Kidney (tissue), 14 donors: Measurements from ENCODE around the gene GABBR2. TPM values are rescaled to one million over a fixed set of nuclear protein-coding genes. Genes with fewer than 3 reads are reported as not detected.

Source experiments
- DNase-seq, 5 donors: peaks; one replicate each; pipeline ENCODE4 v3.0.0-alpha.2; 2013 to 2020
- FAIRE-seq: peaks from 2 replicates; lab custom pipeline; 2012; peaks lifted over from hg19 to GRCh38; lab: Jason Lieb, UNC
- H3K27ac ChIP-seq, 2 donors: one replicate each; pipeline ENCODE4 v1.7.0; 2013; ENCODE audit warnings: low read depth in 2 of 2, low read length in 2 of 2, inconsistent platforms in 1 of 2
- H3K27me3 ChIP-seq: one replicate; pipeline ENCODE4 v1.7.1; 2013; ENCODE audit warnings: low read length, inconsistent platforms; ENCODE audit not compliant: control insufficient read depth, insufficient read depth
- H3K36me3 ChIP-seq, 3 donors: one replicate each; pipeline versions ENCODE4 v1.7.0 to v1.7.1; 2013; ENCODE audit warnings: low read length in 3 of 3, control low read depth in 1 of 3, inconsistent platforms in 1 of 3; ENCODE audit not compliant: insufficient read depth in 3 of 3, control insufficient read depth in 2 of 3
- H3K4me1 ChIP-seq, 3 donors: one replicate each; pipeline versions ENCODE4 v1.7.0 to v1.7.1; 2013; ENCODE audit warnings: low read length in 3 of 3, inconsistent platforms in 1 of 3, low read depth in 1 of 3; ENCODE audit not compliant: control insufficient read depth in 2 of 3, insufficient read depth in 2 of 3
- H3K4me3 ChIP-seq, 3 donors: one replicate each; pipeline versions ENCODE4 v1.7.0 to v1.8.1; 2013; ENCODE audit warnings: low read length in 3 of 3, control low read depth in 1 of 3, inconsistent platforms in 1 of 3
- H3K9ac ChIP-seq, 3 donors: one replicate each; pipeline versions ENCODE4 v1.7.0 to v1.7.1; 2013; ENCODE audit warnings: low read length in 3 of 3, control low read depth in 1 of 3, inconsistent platforms in 1 of 3
- H3K9me3 ChIP-seq, 3 donors: one replicate each; pipeline versions ENCODE4 v1.7.0 to v1.7.1; 2013; ENCODE audit warnings: low read length in 3 of 3, control low read depth in 1 of 3, inconsistent platforms in 1 of 3; ENCODE audit not compliant: control insufficient read depth in 2 of 3, insufficient read depth in 1 of 3
- intact Hi-C: fragments of 100-400 bp; cut with DNase I; formaldehyde crosslinking; loops from one replicate; pipeline ENCODE4 v1.11.1; 2022
- polyA plus RNA-seq: library from polyadenylated mRNA; stranded (reverse); fragments of 350-450 nt; fragmentation: Illumina TruSeq; extraction: RNeasy Lipid Tissue Mini Kit (QIAGEN cat#74804); gene quantifications from one replicate; pipeline ENCODE4 v1.2.3, GENCODE V29; 2014; ENCODE audit warnings: low read depth, low replicate concordance; ENCODE audit not compliant: insufficient read depth
- total RNA-seq: library from RNA; stranded (reverse); fragmentation: NEBNext Ultra II Directional; extraction: Animal tissue kit (Norgen Biotek cat#: 25700); gene quantifications from one replicate; pipeline ENCODE4 v1.2.1, GENCODE V29; 2021
- TF ChIP-seq, protein P1 (sequence below): IDR thresholded peaks from 3 replicates; pipeline ENCODE4 v1.5.1; 2012; ENCODE audit warnings: mild to moderate bottlenecking, moderate library complexity, borderline replicate concordance; ENCODE audit not compliant: insufficient read depth; ENCODE audit errors: extremely low read depth
- donor health status: control.
- donor health status: control.
- donor health status: control.
- donor health status: control.
- donor health status: control.
- donor health status: DM: yes; HTN: yes; CAD: no.
- donor health status: Normal renal cell carcinoma (clear cell type).

Gene GABBR2
- total and polyA plus RNA-seq, 2 donors from 2014 or later = 0.06 TPM; not detected in 1

DNA sequence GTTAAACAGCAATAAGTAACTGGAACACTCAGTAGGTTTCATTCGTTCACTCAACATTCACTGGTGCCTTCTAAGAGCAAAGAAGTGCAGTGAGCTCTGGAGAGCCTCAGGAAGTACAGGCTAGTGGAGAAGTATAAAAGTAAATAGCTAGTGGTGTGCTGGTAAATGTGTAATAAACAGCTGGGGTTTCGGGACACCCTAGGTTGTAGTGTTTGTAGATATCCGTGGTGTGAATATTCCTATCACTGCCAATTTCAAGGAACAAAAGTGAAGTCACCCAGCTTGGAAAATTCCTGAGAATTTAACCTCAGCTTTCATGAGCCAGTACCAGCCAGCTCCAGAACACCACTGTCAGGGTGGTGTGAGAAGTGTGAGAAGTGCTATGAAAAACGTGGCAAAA lies 75.9 kb downstream of the GABBR2 start:
- TF ChIP-seq, protein P1, sequence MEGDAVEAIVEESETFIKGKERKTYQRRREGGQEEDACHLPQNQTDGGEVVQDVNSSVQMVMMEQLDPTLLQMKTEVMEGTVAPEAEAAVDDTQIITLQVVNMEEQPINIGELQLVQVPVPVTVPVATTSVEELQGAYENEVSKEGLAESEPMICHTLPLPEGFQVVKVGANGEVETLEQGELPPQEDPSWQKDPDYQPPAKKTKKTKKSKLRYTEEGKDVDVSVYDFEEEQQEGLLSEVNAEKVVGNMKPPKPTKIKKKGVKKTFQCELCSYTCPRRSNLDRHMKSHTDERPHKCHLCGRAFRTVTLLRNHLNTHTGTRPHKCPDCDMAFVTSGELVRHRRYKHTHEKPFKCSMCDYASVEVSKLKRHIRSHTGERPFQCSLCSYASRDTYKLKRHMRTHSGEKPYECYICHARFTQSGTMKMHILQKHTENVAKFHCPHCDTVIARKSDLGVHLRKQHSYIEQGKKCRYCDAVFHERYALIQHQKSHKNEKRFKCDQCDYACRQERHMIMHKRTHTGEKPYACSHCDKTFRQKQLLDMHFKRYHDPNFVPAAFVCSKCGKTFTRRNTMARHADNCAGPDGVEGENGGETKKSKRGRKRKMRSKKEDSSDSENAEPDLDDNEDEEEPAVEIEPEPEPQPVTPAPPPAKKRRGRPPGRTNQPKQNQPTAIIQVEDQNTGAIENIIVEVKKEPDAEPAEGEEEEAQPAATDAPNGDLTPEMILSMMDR = no peak
- H3K27me3 ChIP-seq = no peaks in the 10 kb centered on the region
- intact Hi-C loops = no loop called here
- DNase-seq = no peak
- no peaks in the 10 kb centered on the region for H3K4me1 ChIP-seq
- no peak overlapping the region for H3K27ac ChIP-seq
- FAIRE-seq = no peak
- no peaks in the 10 kb centered on the region for H3K9me3 ChIP-seq
- no peaks in the 10 kb centered on the region for H3K36me3 ChIP-seq
- H3K4me3 ChIP-seq = no peak overlapping the region
- H3K9ac ChIP-seq = no peak overlapping the region

DNA sequence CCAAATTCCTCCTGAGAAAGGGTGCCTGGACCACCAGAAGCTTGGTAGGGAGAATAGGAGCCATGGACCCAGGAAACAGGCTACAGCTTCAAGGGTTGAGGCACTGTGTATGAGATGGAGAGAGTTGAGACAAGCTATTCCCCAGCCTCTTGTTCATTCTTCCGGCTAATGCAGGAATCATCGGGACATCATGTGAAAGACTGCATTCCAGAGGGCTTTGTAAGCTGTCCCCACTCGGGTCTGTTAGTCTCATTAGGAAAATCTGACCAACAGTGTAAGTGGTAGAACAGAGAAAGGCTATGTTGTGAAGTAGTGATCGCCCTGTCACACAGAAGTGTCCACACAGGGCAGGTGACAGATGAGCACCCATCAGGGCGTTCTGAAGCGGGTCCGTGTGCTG lies 81.4 kb downstream of the GABBR2 start:
- Histone ChIP-seq H3K9me3 (no peaks in the 10 kb centered on the region), H3K27ac (no peak overlapping the region), H3K27me3 (no peaks in the 10 kb centered on the region), H3K36me3 (no peaks in the 10 kb centered on the region), H3K4me1 (no peaks in the 10 kb centered on the region), H3K4me3 (no peak overlapping the region), H3K9ac (no peak overlapping the region)
- DNase-seq (no peak), FAIRE-seq (no peak)
- intact Hi-C loops = no loop called here
- TF ChIP-seq, protein P1 = no peak

DNA sequence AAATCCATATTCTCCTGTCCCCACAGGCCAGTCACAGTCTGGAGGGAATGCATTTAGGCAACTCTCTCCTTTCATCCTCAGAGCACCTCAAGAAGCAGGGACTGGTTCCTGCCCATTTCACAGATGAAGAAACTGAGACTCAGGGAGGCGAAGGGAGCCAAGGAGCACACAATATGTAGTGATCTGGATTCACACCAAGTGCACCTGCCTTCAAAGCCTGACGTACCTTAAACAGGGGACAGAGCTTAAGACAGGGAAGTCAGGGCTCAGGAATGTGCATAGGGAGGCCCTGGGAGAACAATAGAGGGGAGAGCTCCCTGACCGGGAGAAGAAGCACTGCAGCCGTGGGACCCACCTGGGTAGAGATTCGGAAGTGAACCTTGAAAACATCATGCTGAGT lies 83.0 kb downstream of the GABBR2 start:
- Histone ChIP-seq H3K27ac (no peak overlapping the region), H3K36me3 (no peaks in the 10 kb centered on the region), H3K4me1 (no peaks in the 10 kb centered on the region), H3K27me3 (no peaks in the 10 kb centered on the region), H3K9ac (no peak overlapping the region), H3K9me3 (no peaks in the 10 kb centered on the region), H3K4me3 (no peak overlapping the region)
- TF ChIP-seq, protein P1 = no peak
- intact Hi-C loops = no loop called here
- DNase-seq (no peak), FAIRE-seq (no peak)

DNA sequence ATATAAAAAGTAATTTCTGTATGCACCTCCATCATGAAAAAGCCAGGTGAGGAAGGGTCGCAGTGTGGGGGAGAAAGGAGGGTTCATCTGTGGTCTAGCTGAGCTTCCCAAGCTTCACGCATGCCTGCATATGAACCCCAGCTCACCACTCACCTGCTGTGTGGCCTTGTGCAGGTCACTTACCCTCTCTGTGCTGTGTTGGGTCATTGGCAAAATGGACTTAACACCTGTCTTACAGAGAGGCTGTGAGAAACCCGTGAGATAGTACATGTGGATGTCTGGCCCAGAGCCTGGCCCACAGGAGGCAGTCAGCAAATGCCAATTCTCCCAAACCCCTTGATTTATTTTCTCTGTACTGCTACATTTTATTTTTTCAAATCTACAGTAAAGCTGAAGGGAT lies 88.9 kb downstream of the GABBR2 start:
- intact Hi-C loops = no loop called here
- Histone ChIP-seq H3K27me3 (no peaks in the 10 kb centered on the region), H3K4me3 (no peak overlapping the region), H3K9me3 (no peaks in the 10 kb centered on the region), H3K4me1 (no peaks in the 10 kb centered on the region), H3K27ac (no peak overlapping the region), H3K9ac (no peak overlapping the region), H3K36me3 (no peaks in the 10 kb centered on the region)
- TF ChIP-seq, protein P1 = no peak
- DNase-seq (no peak), FAIRE-seq (no peak)
